ENCODE measurements around the gene KRTAP5-9. TPM values are rescaled to one million over a fixed set of nuclear protein-coding genes. Genes with fewer than 3 reads are reported as not detected.
"Not testable (repeated sequence)": the region's sequence is repeated elsewhere in the genome, so short reads cannot be mapped to it uniquely, and the experiment has no call there.

KRTAP5-9 gene
- total RNA-seq, 3 donors from 2014 or later (not counting 1 experiment from before 2014, with no cell fraction given) = 0.31 TPM; not detected in 2

GRCh38 chr11:71580057-71581003, 32.1 kb downstream of the KRTAP5-9 start:
- Mint-ChIP-seq H3K9me3 (no peaks in the 10 kb centered on the region), H3K36me3 (no peaks in the 10 kb centered on the region), H3K4me1 (peaks cover 0 to 5% of the 10 kb centered on the region in 2 donors), H3K4me3 (no peak overlapping the region), H3K27me3 (ENCODE audit: low read depth in 2 of 2) (peaks cover 14 to 24% of the 10 kb centered on the region in 2 donors), H3K27ac (no peak overlapping the region)
- intact Hi-C loops (cut with micrococcal nuclease) = loop anchor here (1.0 kb wide), 1 partner anchor 10 kb away; no protein-coding TSS in a partner anchor
- ATAC-seq = peak in 2 of 3 donors; percentile 23 to 43
- TF ChIP-seq, protein P1, sequence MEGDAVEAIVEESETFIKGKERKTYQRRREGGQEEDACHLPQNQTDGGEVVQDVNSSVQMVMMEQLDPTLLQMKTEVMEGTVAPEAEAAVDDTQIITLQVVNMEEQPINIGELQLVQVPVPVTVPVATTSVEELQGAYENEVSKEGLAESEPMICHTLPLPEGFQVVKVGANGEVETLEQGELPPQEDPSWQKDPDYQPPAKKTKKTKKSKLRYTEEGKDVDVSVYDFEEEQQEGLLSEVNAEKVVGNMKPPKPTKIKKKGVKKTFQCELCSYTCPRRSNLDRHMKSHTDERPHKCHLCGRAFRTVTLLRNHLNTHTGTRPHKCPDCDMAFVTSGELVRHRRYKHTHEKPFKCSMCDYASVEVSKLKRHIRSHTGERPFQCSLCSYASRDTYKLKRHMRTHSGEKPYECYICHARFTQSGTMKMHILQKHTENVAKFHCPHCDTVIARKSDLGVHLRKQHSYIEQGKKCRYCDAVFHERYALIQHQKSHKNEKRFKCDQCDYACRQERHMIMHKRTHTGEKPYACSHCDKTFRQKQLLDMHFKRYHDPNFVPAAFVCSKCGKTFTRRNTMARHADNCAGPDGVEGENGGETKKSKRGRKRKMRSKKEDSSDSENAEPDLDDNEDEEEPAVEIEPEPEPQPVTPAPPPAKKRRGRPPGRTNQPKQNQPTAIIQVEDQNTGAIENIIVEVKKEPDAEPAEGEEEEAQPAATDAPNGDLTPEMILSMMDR (IDR thresholded peaks at IDR 0.05) = peak; percentile 63
- Histone ChIP-seq H3K36me3 (ENCODE audit: control insufficient read depth, insufficient read depth, low read length) (no peaks in the 10 kb centered on the region), H3K9me3 (ENCODE audit: control insufficient read depth, insufficient read depth, low read length) (no peaks in the 10 kb centered on the region), H3K27me3 (ENCODE audit: control insufficient read depth, insufficient read depth, low read length) (no peaks in the 10 kb centered on the region), H3K27ac (ENCODE audit: low read length) (no peak overlapping the region), H3K4me3 (ENCODE audit: low read length) (no peak overlapping the region), H3K4me1 (ENCODE audit: control insufficient read depth, insufficient read depth, low read length) (no peaks in the 10 kb centered on the region)
- peak in 1 of 2 donors; percentile 40 for DNase-seq
- 6% methylated on average over 8 of the region's 8 CpGs for WGBS (ENCODE audit: insufficient coverage)

GRCh38 chr11:71581826-71582225, 33.6 kb downstream of the KRTAP5-9 start:
- DNase-seq (no peak), ATAC-seq (no peak)
- Mint-ChIP-seq H3K4me1 (peaks cover 0 to 5% of the 10 kb centered on the region in 2 donors), H3K4me3 (no peak overlapping the region), H3K27me3 (ENCODE audit: low read depth in 2 of 2) (peaks cover 14 to 19% of the 10 kb centered on the region in 2 donors), H3K27ac (no peak overlapping the region), H3K36me3 (no peaks in the 10 kb centered on the region), H3K9me3 (no peaks in the 10 kb centered on the region)
- Histone ChIP-seq H3K9me3 (ENCODE audit: control insufficient read depth, insufficient read depth, low read length) (no peaks in the 10 kb centered on the region), H3K4me1 (ENCODE audit: control insufficient read depth, insufficient read depth, low read length) (no peaks in the 10 kb centered on the region), H3K27ac (ENCODE audit: low read length) (no peak overlapping the region), H3K36me3 (ENCODE audit: control insufficient read depth, insufficient read depth, low read length) (no peaks in the 10 kb centered on the region), H3K4me3 (ENCODE audit: low read length) (no peak overlapping the region), H3K27me3 (ENCODE audit: control insufficient read depth, insufficient read depth, low read length) (no peaks in the 10 kb centered on the region)
- TF ChIP-seq, protein P1 (IDR thresholded peaks at IDR 0.05) = no peak
- WGBS (ENCODE audit: insufficient coverage) = 83% methylated on average over 4 of the region's 4 CpGs
- intact Hi-C loops (cut with micrococcal nuclease) = no loop called here

DNA sequence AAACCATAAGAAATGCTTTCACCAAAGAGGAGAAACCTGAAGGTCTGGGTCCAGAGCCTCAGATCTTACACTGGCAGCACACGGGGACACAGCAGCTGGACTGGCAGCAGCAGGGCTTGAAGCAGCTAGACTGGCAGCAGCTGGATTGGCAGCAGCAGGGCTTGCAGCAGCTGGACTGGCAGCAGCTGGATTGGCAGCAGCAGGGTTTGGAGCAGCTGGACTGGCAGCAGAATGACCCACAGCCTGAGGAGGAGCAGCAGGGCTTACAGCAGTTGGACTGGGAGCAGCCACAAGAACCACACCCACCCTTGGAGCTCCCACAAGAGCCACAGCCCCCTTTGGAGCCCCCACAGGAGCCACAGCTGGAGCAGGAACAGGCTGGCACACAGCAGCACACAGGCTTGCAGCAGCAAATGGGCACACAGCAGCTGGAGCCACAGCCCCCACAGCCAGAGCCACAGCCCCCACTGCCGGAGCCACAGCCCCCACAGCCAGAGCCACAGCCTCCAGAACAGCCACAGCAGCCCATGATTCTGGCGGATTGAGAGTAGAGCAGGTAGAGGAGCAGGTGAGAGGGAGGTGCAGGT, 34.2 kb downstream of the KRTAP5-9 start, which contains the start of gene KRTAP5-11:
TSS of gene KRTAP5-11 (minus strand) at position 567 of the 587 bp plus-strand sequence. CDS start at position 529, 38 bp downstream.
- no peaks in the 10 kb centered on the region for H3K9me3 ChIP-seq (ENCODE audit: control insufficient read depth, insufficient read depth, low read length)
- H3K4me1 ChIP-seq (ENCODE audit: control insufficient read depth, insufficient read depth, low read length) = no peaks in the 10 kb centered on the region
- TF ChIP-seq, protein P1 (IDR thresholded peaks at IDR 0.05) = no peak
- H3K4me1 Mint-ChIP-seq = peaks cover 0 to 5% of the 10 kb centered on the region in 2 donors
- H3K9me3 Mint-ChIP-seq = no peaks in the 10 kb centered on the region
- DNase-seq (no peak), ATAC-seq (no peak)
- H3K4me3 ChIP-seq (ENCODE audit: low read length) = no peak within 1 kb of the TSS
- no peaks in the 10 kb centered on the region for H3K27me3 ChIP-seq (ENCODE audit: control insufficient read depth, insufficient read depth, low read length)
- H3K27ac Mint-ChIP-seq = no peak within 1 kb of the TSS
- H3K36me3 Mint-ChIP-seq = no peaks in the 10 kb centered on the region
- H3K36me3 ChIP-seq (ENCODE audit: control insufficient read depth, insufficient read depth, low read length) = no peaks in the 10 kb centered on the region
- WGBS (ENCODE audit: insufficient coverage) = 58% methylated on average over 3 of the region's 3 CpGs
- H3K27me3 Mint-ChIP-seq (ENCODE audit: low read depth in 2 of 2) = peaks cover 14 to 19% of the 10 kb centered on the region in 2 donors
- intact Hi-C loops (cut with micrococcal nuclease) = no loop called here
- H3K27ac ChIP-seq (ENCODE audit: low read length) = no peak within 1 kb of the TSS
- H3K4me3 Mint-ChIP-seq = no peak within 1 kb of the TSS

DNA sequence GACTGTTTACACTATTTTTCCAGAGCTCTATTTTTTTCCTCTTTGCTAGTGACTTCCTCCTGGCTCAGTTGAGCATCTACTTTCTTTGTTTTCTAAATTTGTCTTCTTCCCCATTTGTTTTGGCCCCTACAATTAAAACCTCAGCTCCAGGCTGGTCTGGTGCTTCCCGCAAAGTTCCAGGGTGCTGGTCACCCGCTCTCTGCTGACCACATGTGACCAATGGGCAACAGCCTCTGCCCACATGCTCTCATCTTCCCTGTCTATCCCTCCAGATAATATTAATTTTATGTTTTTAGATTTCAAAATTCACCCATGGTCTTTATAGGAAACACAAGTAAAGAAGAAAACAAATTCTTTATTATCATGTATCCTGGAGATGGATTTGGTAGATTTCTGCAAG, 34.7 kb downstream of the KRTAP5-9 start:
- H3K4me1 ChIP-seq (ENCODE audit: control insufficient read depth, insufficient read depth, low read length); H3K27me3 ChIP-seq (ENCODE audit: control insufficient read depth, insufficient read depth, low read length); H3K36me3 ChIP-seq (ENCODE audit: control insufficient read depth, insufficient read depth, low read length); H3K27ac Mint-ChIP-seq; H3K27ac ChIP-seq (ENCODE audit: low read length); DNase-seq; H3K4me3 ChIP-seq (ENCODE audit: low read length); H3K9me3 ChIP-seq (ENCODE audit: control insufficient read depth, insufficient read depth, low read length); ATAC-seq; H3K9me3 Mint-ChIP-seq; H3K36me3 Mint-ChIP-seq; H3K4me1 Mint-ChIP-seq; H3K4me3 Mint-ChIP-seq; intact Hi-C loops (cut with micrococcal nuclease): not testable (repeated sequence)
- H3K27me3 Mint-ChIP-seq (ENCODE audit: low read depth in 2 of 2) = peaks cover 14 to 19% of the 10 kb centered on the region in 2 donors
- WGBS (ENCODE audit: insufficient coverage) = 64% methylated on average over 2 of the region's 2 CpGs

GRCh38 chr11:71585673-71586072, 37.5 kb downstream of the KRTAP5-9 start:
- H3K27ac ChIP-seq (ENCODE audit: low read length); DNase-seq; H3K9me3 ChIP-seq (ENCODE audit: control insufficient read depth, insufficient read depth, low read length); H3K27ac Mint-ChIP-seq; H3K4me1 Mint-ChIP-seq; H3K9me3 Mint-ChIP-seq; H3K36me3 Mint-ChIP-seq; H3K4me3 Mint-ChIP-seq; H3K36me3 ChIP-seq (ENCODE audit: control insufficient read depth, insufficient read depth, low read length); ATAC-seq; H3K27me3 ChIP-seq (ENCODE audit: control insufficient read depth, insufficient read depth, low read length); H3K4me1 ChIP-seq (ENCODE audit: control insufficient read depth, insufficient read depth, low read length); H3K4me3 ChIP-seq (ENCODE audit: low read length); intact Hi-C loops (cut with micrococcal nuclease): not testable (repeated sequence)
- peaks cover 14 to 16% of the 10 kb centered on the region in 2 donors for H3K27me3 Mint-ChIP-seq (ENCODE audit: low read depth in 2 of 2)
- 93% methylated on average over 2 of the region's 5 CpGs for WGBS (ENCODE audit: insufficient coverage)
